Renal pelvis (tissue), 4 donors: ENCODE data around the gene KIAA1217. TPM values are rescaled to one million over a fixed set of nuclear protein-coding genes. Genes with fewer than 3 reads are reported as not detected.

Source experiments
- DNase-seq: peaks from one replicate; pipeline ENCODE4 v3.0.0-alpha.2; 2013
- polyA plus RNA-seq, 3 donors: library from polyadenylated mRNA; unstranded; fragments of 120-200 nt; gene quantifications; one replicate each; pipeline ENCODE4 v1.2.1, GENCODE V29; 2013; ENCODE audit not compliant: insufficient read length in 3 of 3

Gene KIAA1217
- polyA plus RNA-seq, 3 donors, result 83.5 to 102 (median 99.4) TPM

GRCh38 chr10:24241536-24242040, 32.6 kb downstream of the KIAA1217 start:
- DNase-seq, result no peak

- DNase-seq, result no peak
Measured at GRCh38 chr10:24242562-24242961, 33.6 kb downstream of the KIAA1217 start.

DNA sequence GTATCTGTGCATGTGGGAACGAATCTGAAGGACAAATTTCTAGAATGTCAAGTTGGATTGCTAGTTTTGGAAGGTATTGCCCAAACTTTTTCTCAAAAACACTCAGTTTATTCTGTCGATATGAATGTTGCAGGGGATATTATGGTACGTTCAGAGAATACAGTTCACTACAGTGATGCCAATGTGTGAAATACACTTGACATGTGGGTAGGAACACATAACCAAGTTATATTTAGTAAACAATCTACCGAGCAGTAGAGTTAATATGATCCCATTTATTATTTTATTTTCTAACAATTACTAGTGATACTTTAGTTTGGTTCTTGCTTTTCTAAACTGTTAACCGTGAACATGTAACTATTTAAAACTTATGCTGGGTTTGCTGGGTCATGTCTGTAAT, 37.4 kb downstream of the KIAA1217 start:
- DNase-seq, result no peak

DNA sequence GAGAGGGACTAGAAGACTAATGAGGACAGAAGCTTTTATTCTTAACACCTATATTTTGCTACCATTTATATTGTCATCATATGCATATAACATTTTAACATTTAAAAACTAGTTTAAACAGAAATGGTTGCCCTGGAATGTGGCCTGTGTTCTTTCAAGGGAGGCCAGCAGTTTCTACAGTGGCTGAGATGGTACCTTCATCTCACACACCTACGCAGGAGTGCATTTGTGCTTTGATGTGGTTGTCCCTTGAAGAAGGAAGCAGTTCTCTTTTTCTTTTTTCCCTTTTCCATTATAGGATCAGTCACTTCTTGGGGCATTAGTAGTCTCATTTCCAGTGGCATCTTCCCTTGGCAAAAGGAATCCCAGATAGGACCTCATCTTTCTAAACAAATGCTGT, 38.9 kb downstream of the KIAA1217 start:
- no peak for DNase-seq

GRCh38 chr10:24249829-24250415, 41.0 kb downstream of the KIAA1217 start:
- no peak for DNase-seq

DNA sequence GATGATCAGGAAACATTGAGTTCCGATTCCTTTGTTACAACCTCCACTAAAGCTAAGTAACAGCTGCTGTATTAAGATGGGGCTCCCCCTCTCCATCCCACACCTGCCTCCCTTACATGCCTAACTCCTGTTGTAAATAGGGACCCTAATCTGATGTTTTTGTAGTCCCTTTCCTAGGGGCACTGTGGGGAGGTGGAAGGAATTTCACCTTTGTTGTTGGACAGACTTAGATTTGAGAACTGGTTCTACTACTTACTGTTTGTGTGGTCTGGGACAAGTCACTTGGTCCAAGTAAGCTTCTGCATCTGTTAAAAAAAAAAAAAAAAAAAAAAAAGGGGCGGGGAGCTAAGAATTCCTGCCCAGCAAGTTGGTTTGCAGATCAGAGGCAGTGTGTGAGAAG, 42.6 kb downstream of the KIAA1217 start:
- no peak for DNase-seq

GRCh38 chr10:24254180-24254579, 45.2 kb downstream of the KIAA1217 start:
- no peak for DNase-seq

- DNase-seq, result no peak
Measured at GRCh38 chr10:24255115-24255880, 46.4 kb downstream of the KIAA1217 start.

DNA sequence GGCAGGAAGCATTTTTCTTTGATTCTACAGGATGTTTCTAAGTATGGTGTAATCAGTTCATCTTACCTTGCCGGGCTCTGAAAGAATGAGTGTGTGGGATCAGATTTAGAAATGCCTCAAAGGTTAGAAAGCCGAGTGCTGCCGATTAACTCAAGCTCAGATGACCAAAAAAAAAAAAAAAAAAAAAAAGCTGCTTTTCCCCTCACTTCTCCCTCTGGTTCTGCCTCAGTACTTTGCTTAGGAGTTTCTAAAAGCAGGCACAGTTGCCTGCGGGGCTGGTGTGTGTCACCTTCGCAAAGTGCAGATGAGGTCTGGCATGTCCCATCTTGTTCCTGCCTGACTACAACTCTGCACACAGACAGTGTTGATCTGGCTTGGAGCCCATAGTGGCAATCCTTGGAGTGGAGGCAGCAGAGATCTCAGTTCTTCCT, 47.0 kb downstream of the KIAA1217 start:
- no peak for DNase-seq

GRCh38 chr10:24256619-24257107, 47.7 kb downstream of the KIAA1217 start:
- no peak for DNase-seq

GRCh38 chr10:24257588-24257987, 48.6 kb downstream of the KIAA1217 start:
- no peak for DNase-seq

DNA sequence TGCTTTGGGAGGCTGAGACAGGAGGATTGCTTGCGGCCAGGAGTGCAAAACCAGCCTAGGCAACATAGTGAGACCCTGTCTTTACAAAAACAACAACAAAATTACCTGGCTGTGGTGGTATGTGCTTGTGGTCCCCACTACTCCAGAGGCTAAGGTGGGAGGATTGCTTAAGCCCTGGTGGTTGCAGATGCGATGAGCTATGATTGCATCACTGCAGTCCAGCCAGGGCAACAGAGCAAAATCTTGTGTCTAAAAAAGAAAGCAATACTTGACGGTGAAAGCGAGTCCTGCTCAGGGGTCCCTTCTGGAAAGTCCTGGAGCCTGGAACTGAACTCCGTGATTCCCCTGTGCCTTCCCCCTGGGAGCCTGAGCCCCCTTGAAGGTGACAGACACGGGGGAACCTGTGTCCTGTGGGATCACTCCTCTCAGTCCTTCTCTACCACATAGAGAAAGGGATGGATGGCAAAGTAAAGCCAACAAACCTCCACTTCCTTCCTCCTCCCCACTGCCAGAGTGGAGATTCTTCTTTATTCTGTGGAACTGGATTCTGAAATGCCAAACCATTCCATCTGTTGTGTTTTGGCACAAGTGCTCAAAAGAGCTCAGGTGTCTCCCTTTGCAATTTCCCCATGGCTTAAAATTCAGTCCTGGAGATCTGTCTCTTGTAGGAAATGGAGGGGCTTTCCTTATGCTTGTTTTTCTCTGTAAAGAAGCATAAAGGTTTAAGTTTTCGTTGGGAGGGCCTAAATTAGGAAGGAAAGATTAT, 50.6 kb downstream of the KIAA1217 start:
- no peak for DNase-seq

DNA sequence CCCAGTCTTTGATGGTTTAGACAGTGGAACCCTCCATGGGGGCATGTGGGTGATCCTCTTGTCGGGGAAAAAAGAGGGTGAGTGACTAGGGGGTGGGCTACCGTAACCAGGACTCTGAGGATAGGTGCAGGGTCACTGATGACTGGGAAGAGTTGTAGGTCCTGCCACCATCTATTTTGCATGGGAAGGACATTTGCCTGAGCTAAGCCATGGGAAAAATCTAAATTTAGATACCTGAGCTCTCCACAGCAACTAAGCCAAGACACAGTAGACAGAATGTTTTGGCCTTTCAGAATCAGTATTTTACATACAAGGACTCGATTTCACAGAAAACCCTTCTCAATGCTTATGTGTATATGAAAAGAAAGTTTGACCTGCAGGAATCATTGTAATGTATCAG, 52.7 kb downstream of the KIAA1217 start:
- no peak for DNase-seq

- no peak for DNase-seq
Measured at GRCh38 chr10:24262929-24263590, 54.1 kb downstream of the KIAA1217 start.

- no peak for DNase-seq
Measured at GRCh38 chr10:24269476-24269875, 60.5 kb downstream of the KIAA1217 start.

DNA sequence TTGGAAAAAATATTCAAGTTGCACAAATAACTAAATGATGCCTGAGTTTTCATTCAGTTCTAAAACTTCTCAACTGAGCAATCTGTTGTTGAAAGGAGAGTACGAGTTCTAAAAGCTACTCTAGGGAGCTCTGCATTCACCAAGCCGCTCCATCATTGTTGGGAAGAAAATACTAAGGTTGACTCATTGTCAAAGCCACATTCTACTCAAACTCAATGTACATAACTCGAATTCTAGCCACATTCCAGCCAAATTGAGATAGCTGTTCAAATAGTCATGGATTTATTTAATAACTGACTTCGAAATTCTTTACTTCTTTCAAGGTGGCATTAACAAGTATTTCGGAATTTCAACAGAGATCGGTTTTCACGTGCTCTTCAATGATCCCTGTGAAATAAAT, 63.4 kb downstream of the KIAA1217 start:
- DNase-seq, result no peak

- no peak for DNase-seq
Measured at GRCh38 chr10:24277277-24277676, 68.3 kb downstream of the KIAA1217 start.

GRCh38 chr10:24277771-24278170, 68.8 kb downstream of the KIAA1217 start:
- no peak for DNase-seq

- no peak for DNase-seq
Measured at GRCh38 chr10:24278176-24278889, 69.4 kb downstream of the KIAA1217 start.

DNA sequence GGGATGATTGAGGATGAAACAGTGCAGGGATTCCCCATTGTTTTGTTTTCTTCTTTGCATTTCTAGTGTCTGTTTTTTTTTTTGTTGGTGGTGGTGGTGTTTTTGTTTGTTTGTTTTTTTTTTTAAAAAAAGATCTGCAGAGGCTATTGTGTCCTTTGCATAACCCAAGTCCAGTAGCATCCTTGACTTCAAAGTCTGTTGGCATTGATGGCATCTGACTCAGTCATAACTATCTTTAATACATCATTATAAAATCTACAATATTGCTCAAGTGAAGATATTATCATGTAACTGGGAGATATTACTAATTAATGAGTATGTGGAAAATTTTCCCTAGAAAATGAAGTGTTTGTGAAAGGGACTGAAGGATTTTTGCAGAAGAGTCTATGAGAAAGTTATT, 70.2 kb downstream of the KIAA1217 start:
- DNase-seq, result no peak

DNA sequence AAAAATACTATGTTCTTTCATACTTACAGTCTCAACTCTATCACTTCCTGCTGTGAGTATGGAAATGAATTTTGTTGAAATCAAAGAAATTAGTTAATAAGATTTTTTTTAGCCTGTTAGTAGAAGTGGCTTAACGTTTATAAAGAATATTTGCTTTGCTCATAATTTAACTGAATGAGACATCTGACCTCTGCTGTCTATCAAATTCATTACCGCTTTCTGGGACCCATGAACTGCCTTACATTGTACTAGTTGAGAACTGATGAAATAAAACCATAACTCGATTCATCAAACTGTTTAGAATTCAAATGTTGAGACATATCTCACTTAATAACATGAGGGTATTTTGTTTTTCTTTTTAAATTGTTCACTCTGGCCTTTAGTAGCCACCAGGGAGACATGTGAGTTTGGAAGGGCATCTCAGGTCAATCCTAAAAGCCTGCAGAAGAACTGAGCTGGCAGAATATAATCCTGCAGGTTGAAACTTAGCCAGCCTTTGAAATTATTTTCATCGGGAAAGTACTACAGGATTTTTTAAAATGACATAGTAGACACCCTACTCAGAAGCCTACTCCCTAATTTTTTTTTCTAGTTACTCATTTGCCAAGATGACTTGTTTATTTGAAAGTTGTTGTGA, 78.7 kb downstream of the KIAA1217 start:
- DNase-seq, result no peak
